Lower leg skin (tissue), 4 donors: ENCODE data around the gene RBM17. TPM values are rescaled to one million over a fixed set of nuclear protein-coding genes. Genes with fewer than 3 reads are reported as not detected.

Source experiments
- DNase-seq, 2 donors: peaks; one replicate each; pipeline ENCODE4 v3.0.0-alpha.2; 2019; ENCODE audit warnings: low spot score in 2 of 2
- H3K4me3 ChIP-seq: fragments of 200-600 bp; sonication (generic); 2 replicates; pipeline ENCODE4 v1.5.1; 2017; ENCODE audit warnings: mild to moderate bottlenecking, low read depth; ENCODE audit not compliant: poor library complexity, severe bottlenecking
- CTCF ChIP-seq, 3 donors: fragments of 450-650 bp; IDR thresholded peaks; one replicate each; pipeline ENCODE4 v1.5.1; 2016; ENCODE audit warnings: antibody characterized with exemption in 3 of 3, mild to moderate bottlenecking in 3 of 3, moderate library complexity in 2 of 3
- POLR2A ChIP-seq, 2 donors: fragments of 450-650 bp; IDR thresholded peaks; one replicate each; pipeline ENCODE4 v1.6.1; 2016 to 2017; ENCODE audit warnings: antibody characterized with exemption in 2 of 2, mild to moderate bottlenecking in 1 of 2, moderate library complexity in 1 of 2
- WGBS, 2 donors: methylation state at CpG; one replicate each; pipeline ENCODE4 v1.1.5; 2018; 5-methylcytosine and 5-hydroxymethylcytosine counted together
- intact Hi-C: fragments of 100-400 bp; cut with DNase I; formaldehyde crosslinking; loops from one replicate; pipeline ENCODE4 v1.15.0; 2023; ENCODE audit warnings: low total_unique reads
- total RNA-seq, 4 donors: library from RNA; depleted of rRNA; stranded (reverse); fragments of >200 nt; gene quantifications; one replicate each; pipeline ENCODE4 v1.1.0, GENCODE V29; 2016

RBM17 gene
- total RNA-seq, 4 donors from 2014 or later: 38.8 to 63.6 (median 40.4) TPM

- TF ChIP-seq CTCF (IDR thresholded peaks at IDR 0.05): no peak
- no peak for TF ChIP-seq POLR2A (IDR thresholded peaks at IDR 0.05)
- no peak overlapping the region for H3K4me3 ChIP-seq
- 74 to 92% methylated on average over 11 of the region's 11 CpGs for WGBS, 2 donors
- no peak for DNase-seq
- intact Hi-C loops: loop anchor here (10.0 kb wide), 1 partner anchor 87 kb away; the partner anchor contains the start of gene PFKFB3
Measured at GRCh38 chr10:6117711-6118110, 28.9 kb downstream of the RBM17 start.

DNA sequence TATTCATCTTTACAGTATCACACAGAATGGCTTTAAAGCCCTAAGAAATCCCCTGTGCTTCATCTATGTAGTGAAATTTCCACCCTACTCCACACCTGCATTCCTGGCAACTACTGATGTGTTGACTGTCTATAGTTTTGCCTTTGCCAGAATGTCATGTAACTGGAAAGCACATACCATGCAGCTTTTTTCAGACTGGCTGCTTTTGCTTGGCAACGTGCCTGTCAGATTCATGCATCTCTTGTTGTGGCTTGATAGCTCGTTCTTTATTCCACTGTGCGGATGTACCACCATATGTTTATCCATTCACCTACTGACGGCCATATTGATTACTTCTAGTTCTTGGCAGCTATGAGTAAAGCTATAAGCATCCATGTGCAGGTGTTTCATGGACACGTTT, 30.6 kb downstream of the RBM17 start:
- WGBS, 2 donors: 37 to 39% methylated on average over 5 of the region's 5 CpGs
- DNase-seq: peak in 1 of 2 donors; percentile 67
- intact Hi-C loops: loop anchor here (10.0 kb wide), 1 partner anchor 85 kb away; the partner anchor contains the start of gene PFKFB3
- H3K4me3 ChIP-seq: no peak overlapping the region
- no peak for TF ChIP-seq POLR2A (IDR thresholded peaks at IDR 0.05)
- TF ChIP-seq CTCF (IDR thresholded peaks at IDR 0.05): no peak

GRCh38 chr10:6119962-6120361, 31.1 kb downstream of the RBM17 start:
- TF ChIP-seq POLR2A (IDR thresholded peaks at IDR 0.05) (no peak), CTCF (IDR thresholded peaks at IDR 0.05) (no peak)
- intact Hi-C loops: loop anchor here (10.0 kb wide), 1 partner anchor 85 kb away; the partner anchor contains the start of gene PFKFB3
- no peak overlapping the region for H3K4me3 ChIP-seq
- 43 to 44% methylated on average over 13 of the region's 13 CpGs for WGBS, 2 donors
- DNase-seq: peak in 1 of 2 donors; percentile 59

DNA sequence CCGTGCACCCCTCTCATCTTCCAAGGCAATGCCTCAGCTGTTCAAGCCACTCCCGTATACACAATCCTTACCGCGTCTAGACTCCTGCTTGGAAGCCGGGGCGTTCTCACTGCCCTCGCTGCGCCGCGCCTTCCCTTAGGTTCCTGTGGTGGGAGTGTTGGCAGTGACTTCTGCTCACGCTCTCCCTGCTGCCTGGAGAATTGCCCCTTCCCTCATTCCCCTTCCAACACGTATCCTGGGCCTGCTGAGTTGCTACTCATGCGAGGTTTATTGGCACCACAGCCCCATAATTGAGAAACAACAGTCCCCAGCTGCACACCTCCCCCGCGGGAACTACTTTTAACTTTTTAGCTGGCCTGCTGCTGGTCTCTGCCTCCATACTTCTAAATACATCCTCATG, 31.9 kb downstream of the RBM17 start:
- H3K4me3 ChIP-seq: no peak overlapping the region
- no peak for TF ChIP-seq CTCF (IDR thresholded peaks at IDR 0.05)
- no peak for TF ChIP-seq POLR2A (IDR thresholded peaks at IDR 0.05)
- 41 to 53% methylated on average over 15 of the region's 15 CpGs for WGBS, 2 donors
- DNase-seq: no peak
- intact Hi-C loops: no loop called here

DNA sequence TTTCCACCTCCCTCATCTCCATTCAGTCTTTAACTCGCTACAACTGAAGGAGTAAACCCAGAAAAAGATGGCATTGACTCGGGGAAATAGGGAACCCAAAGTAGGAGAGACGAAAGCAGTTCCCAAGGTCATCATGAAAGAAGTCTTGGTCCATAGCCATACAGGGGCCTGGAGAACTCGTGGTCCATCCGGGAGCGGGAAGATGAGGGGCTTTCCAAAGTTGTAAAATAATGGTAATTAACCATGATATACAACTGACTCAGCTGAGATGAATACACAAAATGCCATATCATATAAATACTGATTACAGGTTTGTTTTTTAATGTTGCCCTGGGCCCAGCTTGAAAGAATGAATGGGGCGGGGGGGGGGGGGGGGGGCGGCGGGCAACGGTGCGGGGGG, 32.3 kb downstream of the RBM17 start:
- TF ChIP-seq POLR2A (IDR thresholded peaks at IDR 0.05) (no peak), CTCF (IDR thresholded peaks at IDR 0.05) (no peak)
- H3K4me3 ChIP-seq: no peak overlapping the region
- no peak for DNase-seq
- intact Hi-C loops: no loop called here
- 49 to 60% methylated on average over 11 of the region's 11 CpGs for whole genome bisulfite sequencing, 2 donors

- 56 to 63% methylated on average over 5 of the region's 5 CpGs for WGBS, 2 donors
- intact Hi-C loops: no loop called here
- no peak overlapping the region for H3K4me3 ChIP-seq
- peak in 1 of 2 donors; percentile 67 for DNase-seq
- no peak for TF ChIP-seq POLR2A (IDR thresholded peaks at IDR 0.05)
- no peak for TF ChIP-seq CTCF (IDR thresholded peaks at IDR 0.05)
Measured at GRCh38 chr10:6123532-6123931, 34.7 kb downstream of the RBM17 start.
